Measurements from ENCODE around the gene KRT74. TPM values are rescaled to one million over a fixed set of nuclear protein-coding genes. Genes with fewer than 3 reads are reported as not detected.
A peak's percentile ranks its signal among the peaks of the same experiment; 100 is the strongest.
"Not testable (repeated sequence)": the region's sequence is repeated elsewhere in the genome, so short reads cannot be mapped to it uniquely, and the experiment has no call there.

Gene KRT74
- total RNA-seq, 1 donor from 2014 or later, result 0.10 TPM

DNA sequence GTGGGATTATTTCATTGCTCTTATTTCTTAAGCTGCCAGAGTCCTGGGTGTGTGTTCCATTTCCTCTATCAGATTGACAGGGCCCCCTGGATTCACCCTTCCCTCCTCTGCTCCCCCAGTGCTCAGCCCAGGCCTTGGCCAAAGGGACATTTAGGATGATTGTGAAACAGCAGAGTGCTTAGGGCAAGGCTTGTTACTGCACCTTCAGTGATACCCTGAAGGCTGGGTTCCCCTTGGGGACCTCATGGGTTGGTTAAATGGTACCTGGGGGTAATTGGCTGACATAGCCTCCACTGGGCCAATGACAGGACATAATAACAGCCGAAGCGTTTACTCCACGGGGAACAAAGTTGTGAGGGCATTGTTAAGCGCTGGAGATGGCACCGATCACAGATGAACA lies 28.9 kb upstream of the KRT74 start:
- no peak for DNase-seq

DNA sequence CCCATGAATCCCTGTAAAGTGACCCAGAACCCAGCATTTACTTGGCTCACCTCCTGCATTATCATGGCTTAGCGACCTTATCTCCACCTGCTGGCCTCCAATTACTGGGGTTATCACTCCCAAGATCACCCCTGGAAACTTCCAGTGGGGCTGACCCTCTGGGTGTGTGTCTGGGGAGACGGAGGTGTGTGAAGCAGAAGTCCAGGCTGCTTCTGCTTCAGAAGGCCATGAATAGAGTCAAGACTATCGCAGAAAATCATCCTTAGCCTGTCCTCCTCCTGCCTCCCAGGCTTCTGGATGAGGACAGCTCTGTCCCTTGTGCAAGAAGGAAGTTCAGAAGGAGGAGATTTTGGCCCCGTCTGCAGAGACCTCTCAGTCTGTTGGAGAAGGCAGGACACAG lies 28.0 kb upstream of the KRT74 start:
- DNase-seq, result no peak

DNA sequence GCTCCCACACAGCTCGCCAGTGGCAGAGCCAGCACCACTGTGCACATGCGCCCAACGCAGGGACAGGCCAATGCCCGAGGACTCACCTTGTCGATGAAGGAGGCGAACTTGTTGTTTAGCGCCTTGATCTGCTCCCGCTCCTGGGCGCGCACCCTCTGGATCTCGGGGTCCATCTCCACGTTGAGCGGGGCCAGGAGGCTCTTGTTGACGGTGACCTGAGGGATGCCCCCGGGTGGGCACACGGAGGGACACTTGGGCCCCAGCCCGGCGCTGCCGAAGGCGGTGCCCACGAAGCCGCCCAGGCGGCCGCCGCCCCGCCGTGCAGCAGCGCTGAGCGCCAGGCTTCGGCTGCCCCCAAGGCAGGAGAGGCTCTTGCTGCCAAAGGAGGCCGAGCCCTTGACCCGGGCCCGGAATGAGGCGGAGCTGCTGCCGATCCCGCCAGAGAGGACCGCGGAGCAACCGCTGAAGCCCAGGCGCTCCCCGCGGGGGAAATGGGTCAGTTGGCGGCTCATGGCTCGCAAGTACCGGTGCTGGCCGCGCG lies 27.4 kb upstream of the KRT74 start, which contains the start of gene KRT72:
Gene KRT72 (minus strand): TSS at position 523 of the 541 bp plus-strand sequence. CDS start 11 bp downstream, at position 512.
- DNase-seq, result no peak

DNA sequence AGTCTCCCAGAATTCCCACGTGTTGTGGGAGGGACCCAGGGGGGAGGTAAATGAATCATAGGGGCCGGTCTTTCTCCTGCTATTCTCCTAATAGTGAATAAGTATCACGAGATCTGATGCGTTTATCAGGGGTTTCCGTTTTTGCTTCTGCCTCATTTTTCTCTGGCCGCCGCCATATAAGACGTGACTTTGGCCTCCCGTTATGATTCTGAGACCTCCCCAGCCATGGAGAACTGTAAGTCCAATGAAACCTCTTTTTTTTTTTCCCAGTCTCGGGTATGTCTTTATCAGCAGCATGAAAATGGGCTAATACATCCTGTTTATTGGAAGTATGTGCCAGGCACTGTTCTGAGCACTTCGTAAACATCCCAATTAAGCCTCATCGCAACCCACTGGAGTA lies 26.8 kb upstream of the KRT74 start:
- no peak for DNase-seq

DNA sequence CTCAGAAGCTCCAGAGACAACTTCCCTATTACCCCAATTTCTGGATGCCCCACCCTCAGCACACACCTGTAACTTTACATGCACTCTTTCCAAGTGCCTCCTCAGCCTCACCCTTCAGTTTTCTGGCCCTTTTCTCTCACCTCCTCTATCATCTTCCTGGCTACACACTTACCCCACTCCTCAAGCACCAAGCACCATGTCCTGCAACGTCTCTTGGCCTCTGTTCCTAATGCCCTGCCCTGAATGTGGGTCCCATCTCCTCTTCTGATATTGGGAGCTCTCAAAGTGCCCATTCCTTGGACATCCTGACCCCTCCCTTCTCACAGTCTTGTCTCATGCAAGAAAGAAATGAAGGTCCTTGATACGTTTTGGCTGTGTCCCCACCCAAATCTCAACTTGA lies 26.4 kb upstream of the KRT74 start:
- DNase-seq, result no peak

DNA sequence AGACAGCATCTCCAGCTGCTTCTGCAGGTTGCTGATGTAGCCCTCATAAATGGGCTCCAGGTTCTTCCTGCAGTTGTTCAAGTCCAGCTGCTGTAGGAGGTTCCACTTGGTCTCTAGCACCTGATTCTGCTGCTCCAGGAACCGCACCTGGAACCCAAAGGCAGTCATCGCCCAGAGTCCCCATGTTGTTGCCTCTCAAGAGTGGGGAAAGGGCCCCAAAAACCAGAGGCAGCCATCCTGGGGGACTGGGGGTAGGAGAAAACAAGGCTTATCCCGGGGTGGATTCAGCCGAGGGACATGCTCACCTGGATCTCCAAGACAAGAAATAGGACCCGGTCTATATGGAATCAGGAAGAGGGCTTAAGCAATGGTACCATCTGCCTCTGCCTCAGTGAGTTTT lies 25.3 kb upstream of the KRT74 start:
- DNase-seq, result no peak

DNA sequence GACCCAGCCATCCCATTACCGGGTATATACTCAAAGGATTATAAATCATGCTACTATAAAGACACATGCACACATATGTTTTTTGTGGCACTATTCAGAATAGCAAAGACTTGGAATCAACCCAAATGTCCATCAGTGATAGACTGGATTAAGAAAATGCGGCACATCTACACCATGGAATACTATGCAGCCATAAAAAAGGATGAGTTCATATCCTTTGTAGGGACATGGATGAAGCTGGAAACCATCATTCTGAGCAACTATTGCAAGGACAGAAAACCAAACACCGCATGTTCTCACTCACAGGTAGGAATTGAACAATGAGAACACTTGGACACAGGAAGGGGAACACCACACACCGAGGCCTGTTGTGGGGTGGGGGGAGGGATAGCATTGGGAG lies 20.6 kb upstream of the KRT74 start:
- not testable (repeated sequence) for DNase-seq

DNA sequence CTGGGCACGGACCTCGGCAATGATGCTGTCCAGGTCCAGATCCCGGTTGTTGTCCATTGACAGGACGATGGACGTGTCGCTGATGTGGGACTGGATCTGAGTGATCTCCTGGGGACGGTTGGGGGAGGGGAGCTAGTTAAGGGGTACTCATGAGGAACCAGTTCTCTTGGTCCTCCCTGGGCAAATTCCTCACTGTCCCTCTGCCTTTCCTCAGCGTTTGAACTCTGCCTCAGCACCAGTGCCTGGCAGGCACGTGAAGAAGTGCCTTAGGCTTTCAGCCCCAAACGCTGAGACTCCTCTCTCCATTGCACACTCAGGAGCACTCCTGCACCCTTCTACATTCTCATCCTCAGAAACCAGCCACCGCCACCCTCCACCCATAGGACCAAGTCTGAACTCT lies 17.9 kb upstream of the KRT74 start:
- DNase-seq, result no peak

DNA sequence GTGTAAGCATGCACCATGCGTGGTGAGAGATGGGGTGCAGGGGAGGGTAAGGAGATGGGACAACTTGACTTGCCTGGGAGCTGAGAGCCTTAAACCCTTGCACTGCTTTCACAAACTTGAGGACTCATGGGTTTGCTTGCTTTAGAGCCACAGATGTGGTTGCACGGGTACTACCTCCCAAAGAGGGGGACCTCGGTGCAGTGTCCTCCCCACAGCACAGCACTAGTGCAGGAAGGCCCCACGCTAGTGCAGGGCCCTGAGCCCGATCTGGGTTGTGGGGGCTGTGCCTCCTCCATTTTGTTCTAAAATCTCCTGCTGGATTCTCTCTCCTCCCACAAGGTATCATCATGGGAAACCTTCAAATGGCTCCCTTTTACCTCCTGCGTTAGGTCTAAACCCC lies 16.4 kb upstream of the KRT74 start:
- no peak for DNase-seq

DNA sequence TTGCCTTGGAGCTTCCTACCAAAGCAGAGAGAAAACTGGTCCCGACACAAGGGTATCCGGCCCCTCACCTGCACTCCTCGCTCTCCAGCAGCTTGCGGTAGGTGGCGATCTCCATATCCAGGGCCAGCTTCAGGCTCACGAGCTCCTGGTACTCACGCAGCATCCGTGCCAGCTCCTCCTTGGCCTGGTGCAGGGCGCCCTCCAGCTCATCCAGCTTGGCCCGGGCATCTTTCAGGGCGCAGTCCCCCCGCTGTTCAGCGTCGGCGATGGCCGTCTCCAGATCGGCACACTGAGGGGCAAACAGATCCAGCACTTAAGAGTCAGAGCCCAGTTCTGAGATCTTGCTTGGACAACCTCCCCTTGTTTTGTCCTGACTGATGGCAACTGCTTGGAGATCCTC lies 13.9 kb upstream of the KRT74 start:
- no peak for DNase-seq

DNA sequence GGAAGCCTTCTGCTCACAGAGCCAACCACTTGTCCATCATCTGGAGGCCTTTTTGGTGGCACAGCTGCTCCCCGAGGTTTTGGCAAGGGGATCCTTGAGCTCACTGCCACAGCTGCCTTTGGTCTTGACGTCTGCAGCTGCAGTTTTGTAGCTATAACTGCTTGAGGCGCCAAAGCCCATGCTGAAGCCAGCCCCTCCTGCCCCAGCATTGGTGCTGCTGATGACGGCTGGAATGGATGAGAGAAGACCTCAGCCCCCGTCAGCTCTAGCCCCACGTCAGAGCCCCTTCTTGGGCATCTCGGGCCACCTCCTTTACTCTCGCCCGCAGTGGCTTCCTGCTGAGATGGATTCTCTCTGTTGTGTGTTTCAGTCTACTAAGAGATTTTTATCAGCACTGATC lies 12.3 kb upstream of the KRT74 start:
- DNase-seq, result peak; percentile 91

DNA sequence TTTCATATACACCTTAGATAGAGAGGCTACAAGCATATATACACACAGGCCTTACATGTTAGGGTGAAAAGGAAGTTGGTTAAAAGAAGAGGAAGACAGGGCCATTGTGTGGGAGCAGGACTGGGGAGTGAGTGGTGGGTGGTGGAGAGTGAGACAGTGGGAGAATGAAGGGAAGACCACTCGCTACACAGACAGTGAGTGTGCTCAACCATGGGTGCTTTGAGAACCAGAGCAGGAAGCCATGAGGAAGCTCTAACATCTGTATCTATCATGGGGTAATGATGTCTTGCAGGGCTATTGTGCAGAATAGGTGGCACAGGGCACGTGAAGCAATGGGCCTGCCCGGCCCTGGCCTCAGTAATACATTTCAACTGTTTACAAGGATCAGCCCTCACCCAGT lies 11.4 kb upstream of the KRT74 start:
- DNase-seq, result no peak

DNA sequence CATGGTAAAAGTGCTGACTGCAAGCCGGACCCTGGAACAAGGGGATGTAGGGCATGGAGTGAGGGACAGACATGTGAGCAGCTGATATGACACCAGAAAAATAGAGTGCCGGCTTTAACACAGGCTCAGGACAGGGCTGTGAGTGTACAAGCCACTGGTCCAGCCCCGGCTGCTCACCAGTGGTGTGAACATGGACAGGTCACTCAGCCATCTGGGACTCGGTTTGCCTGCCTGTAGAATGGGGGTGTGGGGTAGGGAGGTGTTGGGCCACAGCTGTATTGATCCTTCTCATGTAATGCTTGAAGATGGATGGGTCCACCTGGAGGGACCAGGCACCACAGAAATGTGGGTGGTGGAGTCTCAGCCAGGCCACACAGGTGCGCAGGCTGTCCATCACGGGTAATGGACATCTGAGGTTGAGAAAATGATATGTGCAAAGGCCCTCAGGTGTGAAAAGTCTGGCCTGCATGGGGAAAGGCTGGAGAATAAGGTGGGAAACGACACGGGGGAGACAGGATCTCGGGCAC lies 10.6 kb upstream of the KRT74 start:
- DNase-seq, result no peak

DNA sequence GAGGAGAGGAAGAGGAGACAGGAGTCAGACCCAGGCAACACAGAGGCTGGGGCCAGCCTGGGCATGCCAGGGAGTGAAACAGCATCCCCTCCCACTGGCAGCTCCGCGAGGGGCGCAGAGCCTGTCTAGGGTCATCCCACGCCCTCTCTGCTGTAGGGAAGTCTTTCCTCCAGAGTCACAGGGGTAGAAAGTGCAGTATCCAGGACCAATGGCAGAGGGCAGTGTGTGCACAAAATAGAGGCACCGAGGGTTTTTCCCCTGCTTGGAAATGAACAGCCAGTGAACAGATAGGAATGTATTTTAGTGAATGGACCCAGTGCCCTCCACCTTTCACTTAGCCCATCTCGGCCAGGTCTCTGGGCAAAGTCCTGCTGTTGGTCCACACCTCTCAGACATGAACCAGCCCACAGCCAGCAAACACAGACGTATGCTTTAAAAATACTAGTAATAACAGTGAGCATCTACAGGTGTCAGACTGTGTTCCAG lies 9.4 kb upstream of the KRT74 start:
- DNase-seq, result peak; percentile 82

DNA sequence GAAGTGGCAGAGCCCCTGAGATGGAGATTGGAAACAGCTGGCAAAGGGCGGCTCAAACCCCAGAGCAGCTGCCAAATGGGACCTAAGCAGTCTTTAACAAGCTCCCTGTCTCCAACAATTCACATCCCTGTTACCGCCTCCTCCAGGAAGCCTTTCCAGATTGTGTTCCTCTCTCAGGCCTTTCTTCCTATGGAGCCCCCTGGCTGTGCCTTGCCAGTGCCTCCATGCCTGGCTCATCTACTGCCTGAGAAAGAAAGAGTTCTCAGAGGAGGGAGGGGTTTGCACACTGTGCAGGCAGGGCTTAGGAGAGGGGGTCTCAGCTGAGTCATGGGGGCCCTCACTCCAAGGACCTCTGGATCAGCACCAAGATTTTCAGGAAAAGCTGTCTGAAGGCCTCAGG lies 8.8 kb upstream of the KRT74 start:
- no peak for DNase-seq

DNA sequence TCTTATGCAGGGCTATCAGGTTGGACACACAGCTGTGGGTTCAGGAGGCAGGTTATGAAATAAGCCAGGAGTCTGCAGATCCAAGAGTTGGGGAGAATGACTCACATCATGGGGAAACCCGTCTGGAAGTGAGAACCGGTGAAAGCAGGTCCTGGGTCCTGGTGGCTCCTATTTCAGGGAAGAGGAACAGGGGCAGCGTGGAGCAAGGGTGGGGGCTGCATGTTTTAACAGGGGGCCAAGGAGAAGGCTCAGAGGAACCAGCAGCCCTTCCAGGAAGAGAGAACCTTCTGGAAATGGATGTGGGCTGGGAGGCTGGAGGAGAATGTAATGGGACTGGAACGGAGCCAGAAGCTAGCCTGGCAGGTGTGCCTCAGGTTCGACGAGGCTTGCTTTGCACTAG lies 7.8 kb upstream of the KRT74 start:
- DNase-seq, result no peak

DNA sequence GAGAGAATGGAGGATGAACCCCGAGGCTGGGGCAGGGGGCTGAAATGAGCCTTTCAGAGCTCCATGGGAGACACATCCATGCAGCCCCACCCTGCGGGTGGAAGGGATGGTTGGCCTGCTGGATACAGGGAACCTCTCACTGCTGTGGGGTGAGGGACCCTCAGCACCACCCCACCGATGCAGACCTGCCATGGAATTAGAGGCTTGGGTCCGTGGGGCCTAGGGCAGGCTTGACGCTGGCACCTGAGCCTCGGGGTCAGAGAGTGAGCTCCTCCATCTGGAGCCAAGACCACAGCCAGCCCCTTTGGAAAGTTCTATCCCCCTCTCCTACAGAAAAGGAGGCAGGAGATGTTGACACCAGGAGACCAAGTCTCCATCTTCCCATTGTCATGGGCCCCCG lies 7.4 kb upstream of the KRT74 start:
- no peak for DNase-seq

DNA sequence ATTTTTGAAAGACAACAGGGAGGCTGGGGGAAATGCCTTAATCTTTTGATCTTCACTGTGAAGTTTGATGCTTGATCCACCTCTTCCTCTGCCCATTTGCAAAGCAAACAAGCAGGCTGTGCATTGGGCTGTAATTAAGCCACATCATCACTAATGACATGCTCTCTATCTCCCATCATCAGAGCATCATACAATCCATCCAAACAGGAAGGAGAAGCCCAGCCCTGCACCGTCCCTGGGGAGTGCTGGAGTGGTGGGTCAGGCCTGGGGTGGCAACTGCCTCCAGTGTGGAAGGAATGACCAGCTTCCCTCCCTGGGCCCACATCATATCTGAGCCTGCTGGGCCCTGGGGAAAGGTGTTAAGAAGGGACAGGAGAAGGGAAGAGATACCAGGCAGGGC lies 6.9 kb upstream of the KRT74 start:
- no peak for DNase-seq

DNA sequence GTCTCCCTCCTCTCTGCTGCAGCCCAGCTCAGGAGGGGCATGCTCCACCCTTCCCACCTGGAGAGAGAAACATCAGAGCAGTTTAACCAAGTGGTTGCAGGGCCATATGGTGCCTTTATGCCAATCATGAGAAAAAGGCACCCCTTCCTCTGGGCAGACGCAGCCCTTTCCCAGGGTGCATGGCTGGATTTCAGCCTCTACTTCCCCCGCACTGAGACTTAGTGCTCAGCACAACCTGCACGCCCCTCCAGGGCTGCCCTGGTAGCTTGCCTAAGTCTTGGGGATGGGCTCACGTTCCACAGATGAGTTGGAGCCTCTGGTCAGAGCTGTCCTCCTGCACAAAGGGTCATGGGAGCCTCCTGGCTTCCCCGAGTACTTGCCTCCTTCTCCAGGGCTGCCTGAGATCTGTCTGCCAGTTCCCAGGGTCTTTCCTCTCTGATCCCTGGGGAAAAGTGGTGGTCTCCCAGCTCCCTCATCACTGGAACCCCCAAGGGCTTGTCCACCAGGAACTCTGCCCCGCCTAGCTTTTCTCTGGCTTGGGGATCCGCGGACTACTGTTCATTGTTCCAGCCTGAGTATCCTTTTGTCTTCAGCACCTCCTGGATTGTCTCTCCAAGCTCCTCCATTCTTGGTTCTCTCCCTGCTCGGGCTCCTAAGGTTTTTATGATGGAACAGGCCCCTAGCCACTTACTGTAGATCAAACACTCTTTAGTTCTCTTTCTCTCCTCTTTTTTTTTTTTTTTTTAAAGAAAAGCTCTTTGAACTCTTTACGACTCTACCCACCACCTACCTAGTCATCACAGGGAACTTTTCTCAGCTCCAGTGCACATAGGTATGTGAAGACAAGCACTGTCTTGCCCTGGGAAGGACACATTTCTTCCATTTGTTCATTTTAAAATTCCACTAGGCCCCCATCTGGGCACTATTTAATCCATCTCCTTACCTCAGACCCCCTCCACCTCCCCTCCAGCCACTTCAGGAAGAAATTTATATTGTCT lies 6.1 kb upstream of the KRT74 start:
- DNase-seq, result peak; percentile 45

DNA sequence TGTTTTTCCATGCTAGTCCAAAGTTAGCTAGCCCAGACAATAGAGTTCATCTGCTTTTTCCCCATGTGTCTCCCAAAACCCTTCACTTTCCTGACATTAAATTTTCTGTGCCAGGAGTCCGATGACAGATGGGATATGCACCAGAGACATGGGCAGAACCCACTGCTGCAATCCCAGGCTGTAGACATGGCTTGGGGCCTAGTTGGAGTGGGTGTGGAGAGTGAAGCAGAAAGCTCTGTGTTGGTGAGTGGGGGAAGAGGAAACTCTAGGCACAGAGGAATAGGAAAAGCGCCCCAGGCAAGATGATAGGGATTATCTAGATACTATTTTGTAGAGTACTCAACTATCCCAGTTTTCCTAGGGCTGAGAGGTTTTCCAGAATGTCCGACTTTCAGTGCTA lies 4.8 kb upstream of the KRT74 start:
- DNase-seq, result peak; percentile 26

DNA sequence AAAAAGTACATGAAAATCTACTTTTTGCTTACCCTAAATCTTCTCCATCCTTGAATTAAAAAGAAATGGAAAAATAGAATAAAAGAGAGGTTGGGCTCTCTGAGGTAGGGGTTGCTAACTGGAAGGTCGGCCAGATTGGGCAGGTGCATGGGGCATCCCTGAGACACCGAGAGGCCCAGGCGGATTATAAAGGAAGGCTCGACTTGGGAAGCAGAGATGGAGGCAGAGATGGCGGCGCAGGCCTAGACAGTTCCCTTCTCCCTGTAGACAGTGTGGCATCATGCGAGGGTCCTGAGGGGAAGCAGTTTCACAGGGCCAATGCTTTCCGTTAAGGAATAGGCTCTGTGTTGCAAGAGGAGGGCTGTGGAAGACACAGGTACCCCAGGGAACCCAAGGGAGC lies 3.7 kb upstream of the KRT74 start:
- no peak for DNase-seq

DNA sequence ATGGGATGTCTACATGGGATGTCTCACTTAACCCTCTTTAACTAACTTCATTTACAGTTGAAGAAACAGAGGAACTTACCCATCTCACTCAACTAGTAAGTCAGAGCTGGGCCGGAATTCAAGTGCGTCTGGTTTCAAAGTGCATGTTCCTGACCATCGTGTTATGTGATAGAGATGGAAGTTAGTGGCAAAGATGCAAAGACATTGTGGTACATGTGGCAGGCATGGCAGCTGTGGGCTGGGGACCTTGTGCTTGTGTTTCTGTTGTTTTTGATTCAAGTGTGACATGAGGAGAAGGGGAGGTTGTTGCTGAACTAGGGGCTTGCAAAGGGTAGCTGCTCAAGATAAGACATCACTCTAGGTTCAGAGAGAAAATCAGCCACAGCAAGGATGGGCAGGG lies 2.3 kb upstream of the KRT74 start:
- DNase-seq, result no peak

DNA sequence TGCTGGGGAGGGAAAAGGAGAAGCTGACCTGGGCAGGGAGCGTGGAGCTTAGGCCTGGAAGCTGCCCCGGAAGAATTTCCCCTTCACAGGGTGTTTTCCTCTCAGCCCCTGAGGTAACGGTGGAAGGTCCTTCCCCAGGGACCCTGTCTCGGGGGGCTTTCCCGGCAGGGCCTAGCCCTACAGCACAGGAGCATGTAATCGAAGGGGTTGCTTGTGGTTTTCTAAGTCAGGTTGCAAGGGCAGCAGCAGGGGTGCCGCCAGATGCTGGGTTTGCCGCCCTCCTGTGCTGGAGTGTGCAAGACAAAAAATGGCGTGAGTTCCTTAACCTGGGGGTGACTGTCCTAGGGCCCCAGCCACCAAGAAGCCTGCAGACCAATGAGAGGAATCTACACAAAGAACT lies 1.6 kb upstream of the KRT74 start:
- DNase-seq, result no peak

DNA sequence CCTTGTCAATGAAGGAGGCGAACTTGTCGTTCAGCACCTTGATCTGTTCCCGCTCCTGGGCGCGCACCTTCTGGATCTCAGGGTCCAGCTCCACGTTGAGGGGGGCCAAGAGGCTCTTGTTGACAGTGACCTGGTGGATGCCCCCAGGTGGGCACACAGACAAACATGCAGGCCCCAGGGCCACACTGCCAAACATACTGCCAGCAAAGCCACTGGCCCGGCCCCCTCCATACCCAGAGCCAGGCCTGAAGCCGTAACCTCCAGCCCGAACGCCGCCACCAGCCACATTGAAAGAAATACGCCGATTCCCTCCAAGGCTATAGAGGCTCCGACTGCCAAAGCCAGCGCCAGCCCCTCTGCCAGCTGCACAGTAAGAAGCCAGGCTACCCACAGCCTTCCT lies 337 bp downstream of the KRT74 start:
- no peak for DNase-seq
